ENCODE measurements around the gene AP1G2.

Gene AP1G2

GRCh38 chr14:23524954-23525353, 42.6 kb downstream of the AP1G2 start:
- Histone ChIP-seq H3K9ac (ENCODE audit: low read length) (no peak overlapping the region), H3K4me3 (ENCODE audit: low read length) (no peak overlapping the region), H3K4me1 (ENCODE audit: control insufficient read depth, insufficient read depth, low read length) (no peaks in the 10 kb centered on the region), H3K9me3 (ENCODE audit: control insufficient read depth, low read length) (no peaks in the 10 kb centered on the region), H3K27me3 (ENCODE audit: control insufficient read depth, insufficient read depth, low read length) (no peaks in the 10 kb centered on the region), H3K36me3 (ENCODE audit: control insufficient read depth, insufficient read depth, low read length) (no peaks in the 10 kb centered on the region)

- no peaks in the 10 kb centered on the region for H3K27me3 ChIP-seq (ENCODE audit: control insufficient read depth, insufficient read depth, low read length)
- no peaks in the 10 kb centered on the region for H3K36me3 ChIP-seq (ENCODE audit: control insufficient read depth, insufficient read depth, low read length)
- no peak overlapping the region for H3K4me3 ChIP-seq (ENCODE audit: low read length)
- no peaks in the 10 kb centered on the region for H3K9me3 ChIP-seq (ENCODE audit: control insufficient read depth, low read length)
- H3K9ac ChIP-seq (ENCODE audit: low read length), result no peak overlapping the region
- H3K4me1 ChIP-seq (ENCODE audit: control insufficient read depth, insufficient read depth, low read length), result no peaks in the 10 kb centered on the region
Measured at GRCh38 chr14:23523229-23524016, 44.2 kb downstream of the AP1G2 start.

DNA sequence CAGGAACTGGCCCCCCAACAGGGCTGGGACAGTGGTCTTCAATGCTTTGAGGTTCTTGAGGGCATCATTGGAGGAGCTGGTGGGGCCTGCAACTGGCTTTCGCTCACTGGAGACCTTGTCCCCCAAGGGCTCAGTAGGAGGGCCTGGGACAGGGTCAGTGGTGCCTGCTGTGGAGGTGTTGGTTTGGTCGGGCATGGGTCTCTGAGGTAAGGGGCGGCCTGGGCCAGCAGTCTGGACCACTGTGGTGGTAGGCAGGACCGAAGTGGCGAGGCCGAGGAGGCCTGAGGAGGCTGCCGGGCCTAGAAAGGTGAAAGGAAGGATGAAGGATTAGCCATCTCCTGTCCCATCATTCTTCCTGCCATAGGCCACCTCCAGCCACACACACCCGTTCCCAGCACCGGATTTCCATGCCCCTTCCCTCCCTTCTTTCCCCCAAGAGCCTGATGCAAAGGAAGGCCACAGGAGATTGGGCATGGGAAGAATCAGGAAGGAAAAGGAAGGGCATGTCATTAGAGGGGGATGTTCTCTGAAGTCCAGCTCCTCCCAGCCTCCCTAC, 44.9 kb downstream of the AP1G2 start:
- no peaks in the 10 kb centered on the region for H3K36me3 ChIP-seq (ENCODE audit: control insufficient read depth, insufficient read depth, low read length)

GRCh38 chr14:23521785-23522640, 45.6 kb downstream of the AP1G2 start:
- Histone ChIP-seq H3K9ac (ENCODE audit: low read length) (no peak overlapping the region), H3K36me3 (ENCODE audit: control insufficient read depth, insufficient read depth, low read length) (no peaks in the 10 kb centered on the region), H3K9me3 (ENCODE audit: control insufficient read depth, low read length) (no peaks in the 10 kb centered on the region), H3K4me3 (ENCODE audit: low read length) (no peak overlapping the region), H3K27me3 (ENCODE audit: control insufficient read depth, insufficient read depth, low read length) (no peaks in the 10 kb centered on the region), H3K4me1 (ENCODE audit: control insufficient read depth, insufficient read depth, low read length) (no peaks in the 10 kb centered on the region)

More for the DNA sequence above, 44.9 kb downstream of the AP1G2 start:
- no peaks in the 10 kb centered on the region for H3K27me3 ChIP-seq (ENCODE audit: control insufficient read depth, insufficient read depth, low read length)
- no peak overlapping the region for H3K9ac ChIP-seq (ENCODE audit: low read length)
- H3K9me3 ChIP-seq (ENCODE audit: control insufficient read depth, low read length), result no peaks in the 10 kb centered on the region
- no peaks in the 10 kb centered on the region for H3K4me1 ChIP-seq (ENCODE audit: control insufficient read depth, insufficient read depth, low read length)
- no peak overlapping the region for H3K4me3 ChIP-seq (ENCODE audit: low read length)

DNA sequence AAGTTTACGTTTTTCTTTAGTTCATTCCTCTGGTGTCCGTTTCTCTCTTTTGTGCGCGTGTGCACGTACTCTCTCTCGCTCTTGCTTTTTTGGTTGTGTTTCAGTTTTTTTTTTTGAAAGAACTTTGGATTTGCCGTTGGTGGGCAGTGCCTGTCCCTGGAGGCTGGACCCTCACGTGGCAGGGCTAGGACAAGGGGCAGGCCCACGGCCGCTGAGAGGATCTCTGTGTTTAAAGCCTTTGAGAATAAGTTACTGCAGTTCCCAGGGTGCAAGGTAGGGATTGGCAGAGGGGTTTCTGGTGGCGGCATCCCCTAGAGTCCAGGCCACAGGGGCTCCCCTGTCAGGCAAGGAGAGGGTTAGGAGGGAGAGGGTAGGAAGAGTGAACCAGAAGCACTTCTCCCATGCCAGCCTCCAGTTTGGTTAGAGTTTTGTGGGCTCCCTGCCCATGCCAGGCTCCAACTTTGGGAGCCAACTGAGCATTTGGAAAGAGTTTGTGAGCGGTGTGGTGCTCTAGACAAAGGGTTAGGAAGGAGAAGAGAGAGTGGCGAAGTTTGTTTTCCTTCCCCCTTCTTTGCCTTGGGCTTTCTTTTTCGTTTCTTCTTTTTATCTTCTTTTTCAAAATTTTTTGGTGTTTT, 46.6 kb downstream of the AP1G2 start:
- Histone ChIP-seq H3K9ac (ENCODE audit: low read length) (no peak overlapping the region), H3K4me1 (ENCODE audit: control insufficient read depth, insufficient read depth, low read length) (no peaks in the 10 kb centered on the region), H3K36me3 (ENCODE audit: control insufficient read depth, insufficient read depth, low read length) (no peaks in the 10 kb centered on the region), H3K27me3 (ENCODE audit: control insufficient read depth, insufficient read depth, low read length) (no peaks in the 10 kb centered on the region), H3K4me3 (ENCODE audit: low read length) (no peak overlapping the region), H3K9me3 (ENCODE audit: control insufficient read depth, low read length) (no peaks in the 10 kb centered on the region)

DNA sequence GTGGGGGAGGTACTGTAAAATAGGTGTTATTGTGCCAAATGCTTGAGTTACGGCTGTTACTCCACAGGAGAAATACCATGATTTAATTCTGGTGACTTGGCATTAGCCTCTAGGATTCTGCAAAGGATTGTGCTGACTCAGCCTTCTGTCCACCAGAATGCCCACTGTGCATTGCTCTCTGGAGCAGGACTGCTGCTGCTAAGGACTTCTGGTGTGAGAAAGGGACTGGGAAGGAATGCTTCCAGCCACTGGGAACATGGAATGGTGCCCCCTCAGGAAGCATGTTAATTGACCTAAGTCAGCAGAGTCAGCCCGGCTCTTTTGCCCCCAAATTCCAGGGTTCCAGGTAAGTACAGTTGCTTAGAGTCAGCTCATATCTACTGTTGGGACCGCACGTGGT, 48.9 kb downstream of the AP1G2 start:
- Histone ChIP-seq H3K4me3 (ENCODE audit: low read length) (no peak overlapping the region), H3K9me3 (ENCODE audit: control insufficient read depth, low read length) (no peaks in the 10 kb centered on the region), H3K27me3 (ENCODE audit: control insufficient read depth, insufficient read depth, low read length) (no peaks in the 10 kb centered on the region), H3K4me1 (ENCODE audit: control insufficient read depth, insufficient read depth, low read length) (no peaks in the 10 kb centered on the region), H3K9ac (ENCODE audit: low read length) (no peak overlapping the region), H3K36me3 (ENCODE audit: control insufficient read depth, insufficient read depth, low read length) (no peaks in the 10 kb centered on the region)

DNA sequence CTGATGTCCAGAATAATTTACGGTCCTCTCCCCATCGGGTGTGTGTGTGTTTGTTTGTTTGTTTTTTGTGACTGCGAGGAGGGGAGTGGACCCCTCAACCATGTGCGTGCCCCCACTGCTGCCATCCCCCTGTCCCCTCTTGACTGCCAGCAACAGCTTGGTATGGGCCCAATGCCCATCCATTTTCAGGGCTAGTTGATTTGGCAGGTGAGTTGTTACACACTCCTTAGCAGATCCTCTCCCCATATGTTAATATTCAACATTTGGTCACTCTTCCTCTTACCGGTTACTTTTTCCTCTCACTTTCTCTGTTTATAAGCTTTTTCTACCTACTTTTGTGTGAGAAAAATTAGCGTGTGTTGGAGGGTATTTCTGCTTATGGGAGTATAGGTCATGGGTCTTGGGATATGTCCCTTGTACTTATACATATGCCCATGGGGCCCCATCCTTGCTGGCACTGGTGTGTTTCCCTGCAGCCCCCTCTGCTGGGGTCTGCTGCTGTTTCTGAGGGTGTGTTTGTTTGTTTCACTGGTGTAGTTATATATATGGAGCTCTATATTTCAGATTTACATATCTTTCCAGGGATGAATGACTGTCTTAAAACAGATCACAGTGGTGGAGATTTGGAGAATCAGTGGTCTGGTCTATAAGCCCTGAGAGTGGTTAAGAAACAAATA, 49.8 kb downstream of the AP1G2 start:
- Histone ChIP-seq H3K27me3 (ENCODE audit: control insufficient read depth, insufficient read depth, low read length) (no peaks in the 10 kb centered on the region), H3K9ac (ENCODE audit: low read length) (no peak overlapping the region), H3K4me1 (ENCODE audit: control insufficient read depth, insufficient read depth, low read length) (no peaks in the 10 kb centered on the region), H3K9me3 (ENCODE audit: control insufficient read depth, low read length) (no peaks in the 10 kb centered on the region), H3K4me3 (ENCODE audit: low read length) (no peak overlapping the region), H3K36me3 (ENCODE audit: control insufficient read depth, insufficient read depth, low read length) (no peaks in the 10 kb centered on the region)

DNA sequence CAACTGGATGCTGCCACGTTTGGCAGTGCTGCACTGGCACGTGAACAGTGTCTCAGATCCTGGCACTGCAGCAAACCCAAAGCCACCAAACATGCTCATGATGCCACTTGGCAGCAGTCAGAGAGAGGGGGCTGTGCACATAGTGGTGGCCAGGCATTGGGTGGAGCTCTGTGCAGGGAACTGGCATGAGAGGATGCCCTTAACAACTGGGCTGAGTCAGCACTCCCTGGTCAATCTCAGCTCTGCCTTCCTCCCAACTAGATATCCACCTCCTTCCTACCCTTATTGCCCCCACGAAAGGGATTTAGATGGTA, 53.0 kb downstream of the AP1G2 start:
- no peaks in the 10 kb centered on the region for H3K4me1 ChIP-seq (ENCODE audit: control insufficient read depth, insufficient read depth, low read length)
- no peak overlapping the region for H3K9ac ChIP-seq (ENCODE audit: low read length)
- H3K36me3 ChIP-seq (ENCODE audit: control insufficient read depth, insufficient read depth, low read length), result no peaks in the 10 kb centered on the region
- no peak overlapping the region for H3K4me3 ChIP-seq (ENCODE audit: low read length)
- no peaks in the 10 kb centered on the region for H3K9me3 ChIP-seq (ENCODE audit: control insufficient read depth, low read length)
- H3K27me3 ChIP-seq (ENCODE audit: control insufficient read depth, insufficient read depth, low read length), result no peaks in the 10 kb centered on the region

DNA sequence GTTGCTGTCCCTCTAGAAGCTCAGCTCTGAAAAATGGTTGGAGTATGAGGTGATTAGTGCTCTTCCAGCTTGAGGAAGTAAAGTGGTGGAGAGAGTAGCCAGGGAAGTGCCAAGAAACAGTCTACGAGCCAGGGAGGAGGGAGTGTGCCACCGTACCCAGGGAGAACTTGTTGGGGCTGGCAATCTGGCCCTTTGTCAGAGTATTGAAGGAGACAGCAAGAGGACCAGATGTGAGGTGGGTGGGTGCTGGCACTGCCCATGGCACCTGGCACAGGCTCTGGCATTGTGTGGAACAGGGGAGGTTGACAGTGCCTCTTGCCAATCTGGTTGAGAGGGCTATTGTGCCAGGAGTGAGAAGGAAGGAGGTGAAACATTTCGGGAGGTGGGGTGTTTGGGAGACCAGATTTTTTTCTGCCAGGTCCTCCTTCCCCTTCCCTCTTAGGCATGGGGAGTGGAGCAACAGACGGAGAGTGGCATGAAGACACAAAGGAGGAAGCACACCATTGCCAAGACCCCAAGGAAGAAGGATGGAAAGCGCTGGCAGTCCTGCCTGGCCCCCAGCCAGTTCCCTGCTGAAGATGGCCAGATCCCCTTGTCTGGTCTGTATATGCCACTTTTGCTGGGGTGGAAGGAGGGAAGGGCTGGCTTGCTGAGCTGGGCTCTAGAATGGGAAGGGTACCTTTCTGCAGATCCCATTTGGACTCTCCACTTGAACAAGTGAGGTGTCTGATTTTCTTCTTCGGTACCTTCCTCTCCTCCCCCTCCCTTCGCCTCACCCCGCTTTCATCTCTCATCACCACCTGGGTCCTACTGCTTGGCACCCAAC, 53.6 kb downstream of the AP1G2 start:
- no peaks in the 10 kb centered on the region for H3K9me3 ChIP-seq (ENCODE audit: control insufficient read depth, low read length)
- no peaks in the 10 kb centered on the region for H3K4me1 ChIP-seq (ENCODE audit: control insufficient read depth, insufficient read depth, low read length)
- no peaks in the 10 kb centered on the region for H3K27me3 ChIP-seq (ENCODE audit: control insufficient read depth, insufficient read depth, low read length)
- H3K9ac ChIP-seq (ENCODE audit: low read length), result no peak overlapping the region
- no peak overlapping the region for H3K4me3 ChIP-seq (ENCODE audit: low read length)
- no peaks in the 10 kb centered on the region for H3K36me3 ChIP-seq (ENCODE audit: control insufficient read depth, insufficient read depth, low read length)

DNA sequence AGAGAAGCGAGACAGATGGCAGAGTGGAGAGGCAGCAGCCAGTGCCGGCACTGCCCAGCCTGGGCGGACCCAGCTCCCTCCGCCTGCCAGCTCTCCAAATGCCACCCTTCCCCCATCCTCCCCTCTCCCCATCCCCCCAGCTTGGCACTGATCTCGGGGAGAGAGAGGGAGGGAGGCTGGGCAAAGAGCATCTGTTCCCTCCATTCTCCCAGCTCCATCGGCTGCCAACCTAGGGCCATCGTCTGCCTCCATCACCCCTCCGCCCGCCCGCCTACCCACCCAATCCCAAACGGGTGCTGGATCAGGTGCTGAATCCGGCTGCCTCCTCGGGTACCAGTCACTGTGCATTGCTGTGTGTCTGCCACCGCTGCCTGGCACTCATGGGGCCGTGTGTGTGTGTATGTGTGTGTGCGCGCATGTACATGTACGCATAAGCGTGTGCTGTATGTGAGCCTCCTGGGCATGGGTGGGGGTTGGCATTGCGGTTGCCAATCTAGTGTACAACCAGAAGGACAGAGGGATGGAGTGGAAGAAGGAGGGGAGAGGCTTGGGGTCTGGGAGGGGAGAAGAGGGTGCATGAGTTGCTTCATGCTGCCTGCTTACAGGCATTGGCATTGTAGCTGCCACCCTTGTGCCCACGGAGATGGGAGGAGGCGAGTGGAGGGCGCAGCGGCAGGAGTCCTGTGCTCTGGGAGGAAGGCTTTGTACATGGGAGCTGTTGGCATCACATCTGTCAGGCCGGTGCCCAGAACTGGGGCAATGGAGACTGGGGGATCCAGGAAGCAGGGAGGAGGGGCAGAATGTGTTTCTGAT, 54.4 kb downstream of the AP1G2 start:
- no peak overlapping the region for H3K4me3 ChIP-seq (ENCODE audit: low read length)
- H3K9me3 ChIP-seq (ENCODE audit: control insufficient read depth, low read length), result no peaks in the 10 kb centered on the region
- no peaks in the 10 kb centered on the region for H3K27me3 ChIP-seq (ENCODE audit: control insufficient read depth, insufficient read depth, low read length)
- no peak overlapping the region for H3K9ac ChIP-seq (ENCODE audit: low read length)
- H3K4me1 ChIP-seq (ENCODE audit: control insufficient read depth, insufficient read depth, low read length), result no peaks in the 10 kb centered on the region
- no peaks in the 10 kb centered on the region for H3K36me3 ChIP-seq (ENCODE audit: control insufficient read depth, insufficient read depth, low read length)

Data from mucosa of stomach (tissue), 1 donor.